Uterine smooth muscle cell (primary cell): ENCODE measurements around the gene GHITM. TPM values are rescaled to one million over a fixed set of nuclear protein-coding genes. Genes with fewer than 3 reads are reported as not detected.

Source experiments
- total RNA-seq: library from RNA; depleted of rRNA; stranded (reverse); fragments of >200 nt; gene quantifications from 2 replicates; pipeline ENCODE4 v1.2.3, GENCODE V29; 2014

GHITM gene, protein sequence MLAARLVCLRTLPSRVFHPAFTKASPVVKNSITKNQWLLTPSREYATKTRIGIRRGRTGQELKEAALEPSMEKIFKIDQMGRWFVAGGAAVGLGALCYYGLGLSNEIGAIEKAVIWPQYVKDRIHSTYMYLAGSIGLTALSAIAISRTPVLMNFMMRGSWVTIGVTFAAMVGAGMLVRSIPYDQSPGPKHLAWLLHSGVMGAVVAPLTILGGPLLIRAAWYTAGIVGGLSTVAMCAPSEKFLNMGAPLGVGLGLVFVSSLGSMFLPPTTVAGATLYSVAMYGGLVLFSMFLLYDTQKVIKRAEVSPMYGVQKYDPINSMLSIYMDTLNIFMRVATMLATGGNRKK
- total RNA-seq: 230 and 234 TPM in 2 replicates

DNA sequence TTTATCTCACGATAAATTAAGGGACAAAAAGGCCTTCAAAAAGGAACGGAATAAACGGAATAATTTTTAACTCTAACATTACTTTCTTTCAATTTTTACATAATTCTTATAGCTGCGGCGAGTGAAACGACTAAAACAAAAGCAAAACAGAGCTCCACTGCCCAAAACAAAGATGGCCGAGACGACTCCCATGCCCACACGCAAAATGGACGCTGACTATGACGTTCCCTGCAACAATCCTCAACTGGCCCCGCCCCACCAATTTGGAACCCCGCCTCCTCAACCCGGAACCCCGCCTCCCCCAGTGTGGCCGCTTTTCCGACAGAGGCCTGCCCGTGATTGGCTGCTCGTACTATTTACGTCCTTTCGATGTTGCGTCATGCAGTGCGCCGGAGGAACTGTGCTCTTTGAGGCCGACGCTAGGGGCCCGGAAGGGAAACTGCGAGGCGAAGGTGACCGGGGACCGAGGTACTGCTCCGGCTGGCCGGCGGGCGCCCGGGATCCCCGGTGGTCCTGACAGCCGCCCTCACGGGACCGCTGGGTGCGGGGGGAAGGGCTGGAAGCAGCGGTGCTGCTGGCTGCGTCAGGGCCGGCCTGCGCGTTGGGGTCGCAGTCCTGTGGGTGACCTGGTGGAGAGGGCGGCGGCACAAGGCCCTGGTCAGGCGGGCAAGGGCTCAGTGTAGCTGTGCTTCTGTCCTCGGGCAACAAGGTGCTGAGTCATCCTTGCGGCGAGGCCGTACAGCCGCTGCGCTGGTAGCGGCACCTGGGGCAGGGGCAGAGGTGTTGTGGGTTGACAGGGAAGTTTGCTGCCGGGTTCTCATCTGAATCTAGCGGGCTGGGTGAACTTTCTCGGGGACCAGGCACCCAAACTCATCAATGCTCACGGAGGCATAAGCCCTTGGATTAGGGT lies at the start of gene GHITM:
Gene GHITM, plus strand, starts transcription at position 384 of the 910 bp plus-strand sequence. CDS start 1,992 bp downstream, outside the sequence.

DNA sequence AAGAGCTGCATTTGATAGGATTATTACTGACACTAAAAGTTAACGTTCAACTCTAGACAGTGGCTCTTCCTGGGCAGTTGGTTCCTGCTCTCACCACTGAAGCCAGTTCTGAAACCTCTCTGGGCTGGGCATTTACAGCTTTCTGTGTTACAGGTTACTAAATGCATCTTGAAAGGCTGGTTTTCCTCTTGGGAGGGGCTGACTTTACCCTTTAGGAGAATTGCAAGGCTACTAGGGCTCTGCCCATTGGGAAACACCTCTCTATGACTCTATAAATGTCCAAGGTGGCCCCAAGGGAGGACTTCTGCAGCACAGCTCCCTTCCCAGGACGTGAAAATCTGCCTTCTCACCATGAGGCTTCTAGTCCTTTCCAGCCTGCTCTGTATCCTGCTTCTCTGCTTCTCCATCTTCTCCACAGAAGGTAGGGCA lies 34.2 kb downstream of the GHITM start, which contains the start of gene GPR15LG:
Gene GPR15LG, plus strand, starts transcription at position 301 of the 429 bp plus-strand sequence. Its CDS starts 51 bp downstream, at position 352.

DNA sequence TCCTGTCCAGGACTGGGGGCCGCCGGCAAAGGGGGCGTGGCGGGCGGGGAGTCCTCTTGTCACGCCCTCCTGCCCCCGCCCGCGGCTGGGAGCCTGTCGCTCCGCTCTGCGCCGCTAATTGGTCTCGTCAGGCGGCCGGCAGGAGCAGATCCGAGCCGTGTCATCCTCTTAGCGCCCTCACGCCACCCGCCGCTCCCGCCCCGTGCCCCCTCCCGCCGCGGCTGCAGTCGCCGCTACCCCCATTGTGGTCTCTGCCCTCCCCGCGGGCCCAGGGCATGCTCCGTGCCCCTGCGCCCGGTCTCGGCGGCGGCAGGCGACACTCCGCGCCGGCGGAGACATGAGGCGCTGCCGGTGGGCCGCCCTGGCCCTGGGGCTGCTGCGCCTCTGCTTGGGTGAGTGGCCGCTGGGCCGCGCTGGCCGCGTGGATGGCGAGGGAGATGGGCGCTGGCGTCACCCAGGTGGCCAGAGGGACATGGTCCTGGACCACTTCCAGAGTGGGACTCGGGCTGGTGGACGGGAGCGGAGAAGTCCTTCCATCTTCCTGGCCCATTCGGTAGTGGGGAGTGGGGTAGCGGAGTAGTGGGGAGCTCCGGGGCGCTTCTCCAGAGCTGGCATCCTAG lies 55.2 kb downstream of the GHITM start, which contains the start of gene CDHR1:
Gene CDHR1, plus strand, starts transcription at position 114 of the 620 bp plus-strand sequence. Its CDS starts 224 bp downstream, at position 338.

Other genes with a start within 250 kb of the GHITM start
- gene GPR15LG, start 34.3 kb downstream of the GHITM start, total RNA-seq: not detected in 2 replicates
- 0.12 TPM in 1 of 2 replicates, not detected in the other for gene CDHR1, start 55.0 kb downstream of the GHITM start, total RNA-seq
- not detected in 2 replicates for gene LRIT2, start 86.0 kb downstream of the GHITM start, total RNA-seq
- not detected in 2 replicates for gene LRIT1, start 102.0 kb downstream of the GHITM start, total RNA-seq
- gene RGR, start 105.5 kb downstream of the GHITM start, total RNA-seq: not detected in 2 replicates
- gene CCSER2, start 189.1 kb downstream of the GHITM start, total RNA-seq: 36.0 and 36.9 TPM in 2 replicates